NCI-H226 (cell line): Measurements from ENCODE around the gene CXCR5.
"Not testable (repeated sequence)": the region's sequence is repeated elsewhere in the genome, so short reads cannot be mapped to it uniquely, and the experiment has no call there.

Experiments used
- DNase-seq: peaks from one replicate; pipeline ENCODE4 v3.0.0-alpha.2; 2015

CXCR5 gene

GRCh38 chr11:118883368-118884071 lies at the start of gene CXCR5:
CXCR5 (plus strand) TSS chr11:118883892; CDS start chr11:118883942, 50 bp downstream.
- DNase-seq, result no peak

GRCh38 chr11:118834427-118835028 lies 49.2 kb upstream of the CXCR5 start:
- peak; percentile 13 for DNase-seq

GRCh38 chr11:118837868-118838267 lies 45.8 kb upstream of the CXCR5 start:
- DNase-seq, result no peak

- no peak for DNase-seq
Observed at GRCh38 chr11:118838905-118839553, 44.7 kb upstream of the CXCR5 start.

GRCh38 chr11:118841469-118842242 lies 42.0 kb upstream of the CXCR5 start:
- no peak for DNase-seq

GRCh38 chr11:118842369-118842768 lies 41.3 kb upstream of the CXCR5 start:
- DNase-seq, result peak; percentile 16

- not testable (repeated sequence) for DNase-seq
Observed at GRCh38 chr11:118842843-118843242, 40.8 kb upstream of the CXCR5 start.

- no peak for DNase-seq
Observed at GRCh38 chr11:118843565-118843964, 40.1 kb upstream of the CXCR5 start.

GRCh38 chr11:118845369-118845768 lies 38.3 kb upstream of the CXCR5 start:
- DNase-seq, result peak; percentile 12

- no peak for DNase-seq
Observed at GRCh38 chr11:118846181-118846935, 37.3 kb upstream of the CXCR5 start.

- DNase-seq, result no peak
Observed at GRCh38 chr11:118849825-118850224, 33.9 kb upstream of the CXCR5 start.

- DNase-seq, result no peak
Observed at GRCh38 chr11:118851970-118852369, 31.7 kb upstream of the CXCR5 start.

GRCh38 chr11:118853678-118854077 lies 30.0 kb upstream of the CXCR5 start:
- DNase-seq, result no peak

- no peak for DNase-seq
Observed at GRCh38 chr11:118856314-118856713, 27.4 kb upstream of the CXCR5 start.

- DNase-seq, result no peak
Observed at GRCh38 chr11:118857385-118857784, 26.3 kb upstream of the CXCR5 start.

- DNase-seq, result no peak
Observed at GRCh38 chr11:118859973-118860372, 23.7 kb upstream of the CXCR5 start.

- no peak for DNase-seq
Observed at GRCh38 chr11:118868659-118869058, 15.0 kb upstream of the CXCR5 start.

GRCh38 chr11:118870396-118871343 lies 13.0 kb upstream of the CXCR5 start:
- DNase-seq, result no peak

- DNase-seq, result no peak
Observed at GRCh38 chr11:118872403-118872821, 11.3 kb upstream of the CXCR5 start.

- no peak for DNase-seq
Observed at GRCh38 chr11:118873804-118874203, 9.9 kb upstream of the CXCR5 start.

- no peak for DNase-seq
Observed at GRCh38 chr11:118876286-118876685, 7.4 kb upstream of the CXCR5 start.
